Right atrium auricular region (tissue), 2 donors: ENCODE measurements around the gene PLPPR3. TPM values are rescaled to one million over a fixed set of nuclear protein-coding genes. Genes with fewer than 3 reads are reported as not detected.

ENCODE experiments used
- DNase-seq: peaks from one replicate; pipeline ENCODE4 v3.0.0-alpha.2; 2019; ENCODE audit warnings: low spot score
- H3K27ac ChIP-seq, 2 donors: fragments of 200-600 bp; sonication (generic); 1 replicate in 1 of 2; 2 replicates in 1 of 2; pipeline ENCODE4 v1.5.1; 2016 to 2019
- H3K27me3 ChIP-seq, 2 donors: fragments of 200-600 bp; sonication (generic); one replicate each; pipeline versions ENCODE4 v1.5.1 to v1.6.0; 2017 to 2019
- H3K36me3 ChIP-seq: fragments of 200-600 bp; sonication (generic); one replicate; pipeline ENCODE4 v1.5.1; 2016
- H3K4me1 ChIP-seq, 2 donors: fragments of 200-600 bp; sonication (generic); one replicate each; pipeline versions ENCODE4 v1.5.1 to v1.6.0; 2017 to 2019
- H3K4me3 ChIP-seq, 2 donors: fragments of 200-600 bp; sonication (generic); 1 replicate in 1 of 2; 2 replicates in 1 of 2; pipeline ENCODE4 v1.5.1; 2017 to 2019; ENCODE audit warnings: mild to moderate bottlenecking in 1 of 2, moderate library complexity in 1 of 2
- H3K9me3 ChIP-seq, 2 donors: fragments of 200-600 bp; sonication (generic); one replicate each; pipeline ENCODE4 v1.5.1; 2019
- CTCF ChIP-seq, 2 donors: fragments of 200-600 bp; sonication (generic); IDR thresholded peaks; one replicate each; pipeline ENCODE4 v1.5.1; 2019; ENCODE audit warnings: antibody characterized with exemption in 2 of 2
- total RNA-seq, 2 donors: library from RNA; depleted of rRNA; stranded (reverse); fragments of >200 nt; gene quantifications; one replicate each; pipeline ENCODE4 v1.1.0, GENCODE V29; 2016

PLPPR3 gene
- total RNA-seq, 2 donors from 2014 or later, result not detected

- peaks cover 90% of the 10 kb centered on the region for H3K36me3 ChIP-seq
- H3K27me3 ChIP-seq, result no peaks in the 10 kb centered on the region
- peaks cover under 1 to 15% of the 10 kb centered on the region in 2 donors for H3K4me1 ChIP-seq
- no peak for TF ChIP-seq CTCF (IDR thresholded peaks at IDR 0.05)
- H3K9me3 ChIP-seq, result no peaks in the 10 kb centered on the region
- H3K4me3 ChIP-seq, result no peak overlapping the region
- DNase-seq, result no peak
- H3K27ac ChIP-seq, result no peak overlapping the region
Measured at GRCh38 chr19:806815-807421, 14.8 kb downstream of the PLPPR3 start.

- H3K27ac ChIP-seq, result no peak overlapping the region
- no peaks in the 10 kb centered on the region for H3K9me3 ChIP-seq
- no peak overlapping the region for H3K4me3 ChIP-seq
- peaks cover 89% of the 10 kb centered on the region for H3K36me3 ChIP-seq
- H3K27me3 ChIP-seq, result no peaks in the 10 kb centered on the region
- DNase-seq, result no peak
- peaks cover 3 to 25% of the 10 kb centered on the region in 2 donors for H3K4me1 ChIP-seq
- no peak for TF ChIP-seq CTCF (IDR thresholded peaks at IDR 0.05)
Measured at GRCh38 chr19:805600-806550, 15.9 kb downstream of the PLPPR3 start.

GRCh38 chr19:805166-805551 lies 16.6 kb downstream of the PLPPR3 start:
- no peaks in the 10 kb centered on the region for H3K9me3 ChIP-seq
- no peak for DNase-seq
- H3K27ac ChIP-seq, result no peak overlapping the region
- no peaks in the 10 kb centered on the region for H3K27me3 ChIP-seq
- no peak for TF ChIP-seq CTCF (IDR thresholded peaks at IDR 0.05)
- H3K36me3 ChIP-seq, result peaks cover 89% of the 10 kb centered on the region
- no peak overlapping the region for H3K4me3 ChIP-seq
- peaks cover 3 to 32% of the 10 kb centered on the region in 2 donors for H3K4me1 ChIP-seq

- Histone ChIP-seq H3K27ac (no peak overlapping the region), H3K4me3 (no peak overlapping the region), H3K27me3 (no peaks in the 10 kb centered on the region), H3K4me1 (peaks cover 3 to 38% of the 10 kb centered on the region in 2 donors), H3K36me3 (peaks cover 85% of the 10 kb centered on the region), H3K9me3 (no peaks in the 10 kb centered on the region)
- no peak for DNase-seq
- TF ChIP-seq CTCF (IDR thresholded peaks at IDR 0.05), result no peak
Measured at GRCh38 chr19:804419-805165, 17.2 kb downstream of the PLPPR3 start.

GRCh38 chr19:803686-804418 lies 17.9 kb downstream of the PLPPR3 start:
- Histone ChIP-seq H3K4me1 (peaks cover 3 to 45% of the 10 kb centered on the region in 2 donors), H3K27me3 (no peaks in the 10 kb centered on the region), H3K36me3 (peaks cover 77% of the 10 kb centered on the region), H3K4me3 (no peak overlapping the region), H3K9me3 (no peaks in the 10 kb centered on the region), H3K27ac (no peak overlapping the region)
- DNase-seq, result no peak
- TF ChIP-seq CTCF (IDR thresholded peaks at IDR 0.05), result no peak
